H1 (cell line): Measurements from ENCODE around the gene IMPDH1. TPM values are rescaled to one million over a fixed set of nuclear protein-coding genes. Genes with fewer than 3 reads are reported as not detected.

Experiments used
- ATF2 ChIP-seq: IDR thresholded peaks from 2 replicates; pipeline ENCODE4 v1.6.1; 2012; ENCODE audit warnings: low read length, inconsistent platforms
- CHD2 ChIP-seq: IDR thresholded peaks from 2 replicates; pipeline ENCODE4 v1.6.1; 2012; ENCODE audit warnings: low read length, improper control_type of control experiment
- HDAC2 ChIP-seq, 2 experiments: fragments of 300-600 bp in 1 of 2; sonication (generic) in 1 of 2; IDR thresholded peaks; 2 replicates each; pipeline ENCODE4 v1.6.1; 2011 to 2012; ENCODE audit warnings: low read depth in 2 of 2, low read length in 2 of 2, mild to moderate bottlenecking in 2 of 2, moderate library complexity in 2 of 2, borderline replicate concordance in 1 of 2, inconsistent platforms in 1 of 2
- TEAD4 ChIP-seq: IDR thresholded peaks from 2 replicates; pipeline ENCODE4 v1.6.1; 2012; ENCODE audit warnings: low read depth, low read length, inconsistent platforms, mixed read lengths
- polyA plus RNA-seq, 7 experiments: library from polyadenylated mRNA; depleted of rRNA in 3 of 7; stranded (reverse) in 5 of 7; unstranded in 2 of 7; fragments of >200 nt in 5 of 7; fragments of 200-250 nt in 2 of 7; gene quantifications; 1 replicate in 5 of 7; 2 replicates in 1 of 7; 4 replicates in 1 of 7; pipeline versions ENCODE4 v1.2.1 to v1.2.3, GENCODE V29; 2011 to 2013; ENCODE audit warnings: missing spikeins in 2 of 7, mixed read lengths in 2 of 7
- total RNA-seq: library from RNA; stranded (reverse); fragmentation: NEBNext Ultra II Directional; extraction: Animal tissue kit (Norgen Biotek cat#: 25700); gene quantifications from 2 replicates; pipeline ENCODE4 v1.2.1, GENCODE V29; 2021
- TF ChIP-seq, protein P1 (sequence below), 3 experiments: IDR thresholded peaks; 1 replicate in 2 of 3; 2 replicates in 1 of 3; pipeline versions ENCODE4 v1.5.1 to v1.6.1; 2011; ENCODE audit warnings: low read length in 3 of 3, mild to moderate bottlenecking in 3 of 3, inconsistent platforms in 2 of 3, low read depth in 1 of 3, moderate library complexity in 1 of 3; ENCODE audit not compliant: insufficient read depth in 1 of 3; ENCODE audit errors: control extremely low read depth in 1 of 3

Gene IMPDH1
- total and polyA plus RNA-seq, 2 of the 8 experiments (the other 6 are each of a cell fraction or from before 2014, with no cell fraction given): 45.8 TPM

GRCh38 chr7:128437426-128438332, 27.9 kb upstream of the IMPDH1 start (continued):
- TF ChIP-seq TEAD4 (no peak), HDAC2 (IDR thresholded peaks at IDR 0.05; ENCODE audit: borderline replicate concordance in 1 of 2, low read depth in 2 of 2, low read length in 2 of 2) (no peak), CHD2 (no peak), ATF2 (no peak)
- TF ChIP-seq, protein P1, sequence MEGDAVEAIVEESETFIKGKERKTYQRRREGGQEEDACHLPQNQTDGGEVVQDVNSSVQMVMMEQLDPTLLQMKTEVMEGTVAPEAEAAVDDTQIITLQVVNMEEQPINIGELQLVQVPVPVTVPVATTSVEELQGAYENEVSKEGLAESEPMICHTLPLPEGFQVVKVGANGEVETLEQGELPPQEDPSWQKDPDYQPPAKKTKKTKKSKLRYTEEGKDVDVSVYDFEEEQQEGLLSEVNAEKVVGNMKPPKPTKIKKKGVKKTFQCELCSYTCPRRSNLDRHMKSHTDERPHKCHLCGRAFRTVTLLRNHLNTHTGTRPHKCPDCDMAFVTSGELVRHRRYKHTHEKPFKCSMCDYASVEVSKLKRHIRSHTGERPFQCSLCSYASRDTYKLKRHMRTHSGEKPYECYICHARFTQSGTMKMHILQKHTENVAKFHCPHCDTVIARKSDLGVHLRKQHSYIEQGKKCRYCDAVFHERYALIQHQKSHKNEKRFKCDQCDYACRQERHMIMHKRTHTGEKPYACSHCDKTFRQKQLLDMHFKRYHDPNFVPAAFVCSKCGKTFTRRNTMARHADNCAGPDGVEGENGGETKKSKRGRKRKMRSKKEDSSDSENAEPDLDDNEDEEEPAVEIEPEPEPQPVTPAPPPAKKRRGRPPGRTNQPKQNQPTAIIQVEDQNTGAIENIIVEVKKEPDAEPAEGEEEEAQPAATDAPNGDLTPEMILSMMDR (IDR thresholded peaks at IDR 0.05; ENCODE audit: control extremely low read depth in 1 of 3, insufficient read depth in 1 of 3, low read depth in 1 of 3, low read length in 3 of 3): no peak
